Esophagus muscularis mucosa (tissue), 3 donors: ENCODE data around the gene ZNF747.

ENCODE experiments used
- POLR2A ChIP-seq: fragments of 450-650 bp; IDR thresholded peaks from one replicate; pipeline ENCODE4 v1.6.1; 2017; ENCODE audit warnings: antibody characterized with exemption, moderate library complexity, mild to moderate bottlenecking, low read depth
- TF ChIP-seq, protein P1 (sequence below), 3 experiments: fragments of 200-600 bp in 2 of 3; fragments of 450-650 bp in 1 of 3; sonication (generic) in 2 of 3; IDR thresholded peaks; one replicate each; pipeline ENCODE4 v1.5.1; 2017 to 2019; ENCODE audit warnings: antibody characterized with exemption in 3 of 3, mild to moderate bottlenecking in 2 of 3, moderate library complexity in 1 of 3

GRCh38 chr16:30548416-30549253 is 14.0 kb upstream of the ZNF747 start:
- TF ChIP-seq POLR2A = no peak
- TF ChIP-seq, protein P1, sequence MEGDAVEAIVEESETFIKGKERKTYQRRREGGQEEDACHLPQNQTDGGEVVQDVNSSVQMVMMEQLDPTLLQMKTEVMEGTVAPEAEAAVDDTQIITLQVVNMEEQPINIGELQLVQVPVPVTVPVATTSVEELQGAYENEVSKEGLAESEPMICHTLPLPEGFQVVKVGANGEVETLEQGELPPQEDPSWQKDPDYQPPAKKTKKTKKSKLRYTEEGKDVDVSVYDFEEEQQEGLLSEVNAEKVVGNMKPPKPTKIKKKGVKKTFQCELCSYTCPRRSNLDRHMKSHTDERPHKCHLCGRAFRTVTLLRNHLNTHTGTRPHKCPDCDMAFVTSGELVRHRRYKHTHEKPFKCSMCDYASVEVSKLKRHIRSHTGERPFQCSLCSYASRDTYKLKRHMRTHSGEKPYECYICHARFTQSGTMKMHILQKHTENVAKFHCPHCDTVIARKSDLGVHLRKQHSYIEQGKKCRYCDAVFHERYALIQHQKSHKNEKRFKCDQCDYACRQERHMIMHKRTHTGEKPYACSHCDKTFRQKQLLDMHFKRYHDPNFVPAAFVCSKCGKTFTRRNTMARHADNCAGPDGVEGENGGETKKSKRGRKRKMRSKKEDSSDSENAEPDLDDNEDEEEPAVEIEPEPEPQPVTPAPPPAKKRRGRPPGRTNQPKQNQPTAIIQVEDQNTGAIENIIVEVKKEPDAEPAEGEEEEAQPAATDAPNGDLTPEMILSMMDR (IDR thresholded peaks at IDR 0.05) = no peak
